ENCODE measurements around the gene CERS6. TPM values are rescaled to one million over a fixed set of nuclear protein-coding genes. Genes with fewer than 3 reads are reported as not detected.

CERS6 gene
- total and polyA plus RNA-seq, 2 experiments from 2014 or later = 7.4 to 35.0 TPM

GRCh38 chr2:168538534-168538933 lies 82.5 kb downstream of the CERS6 start (continued):
- TF ChIP-seq, protein P1, sequence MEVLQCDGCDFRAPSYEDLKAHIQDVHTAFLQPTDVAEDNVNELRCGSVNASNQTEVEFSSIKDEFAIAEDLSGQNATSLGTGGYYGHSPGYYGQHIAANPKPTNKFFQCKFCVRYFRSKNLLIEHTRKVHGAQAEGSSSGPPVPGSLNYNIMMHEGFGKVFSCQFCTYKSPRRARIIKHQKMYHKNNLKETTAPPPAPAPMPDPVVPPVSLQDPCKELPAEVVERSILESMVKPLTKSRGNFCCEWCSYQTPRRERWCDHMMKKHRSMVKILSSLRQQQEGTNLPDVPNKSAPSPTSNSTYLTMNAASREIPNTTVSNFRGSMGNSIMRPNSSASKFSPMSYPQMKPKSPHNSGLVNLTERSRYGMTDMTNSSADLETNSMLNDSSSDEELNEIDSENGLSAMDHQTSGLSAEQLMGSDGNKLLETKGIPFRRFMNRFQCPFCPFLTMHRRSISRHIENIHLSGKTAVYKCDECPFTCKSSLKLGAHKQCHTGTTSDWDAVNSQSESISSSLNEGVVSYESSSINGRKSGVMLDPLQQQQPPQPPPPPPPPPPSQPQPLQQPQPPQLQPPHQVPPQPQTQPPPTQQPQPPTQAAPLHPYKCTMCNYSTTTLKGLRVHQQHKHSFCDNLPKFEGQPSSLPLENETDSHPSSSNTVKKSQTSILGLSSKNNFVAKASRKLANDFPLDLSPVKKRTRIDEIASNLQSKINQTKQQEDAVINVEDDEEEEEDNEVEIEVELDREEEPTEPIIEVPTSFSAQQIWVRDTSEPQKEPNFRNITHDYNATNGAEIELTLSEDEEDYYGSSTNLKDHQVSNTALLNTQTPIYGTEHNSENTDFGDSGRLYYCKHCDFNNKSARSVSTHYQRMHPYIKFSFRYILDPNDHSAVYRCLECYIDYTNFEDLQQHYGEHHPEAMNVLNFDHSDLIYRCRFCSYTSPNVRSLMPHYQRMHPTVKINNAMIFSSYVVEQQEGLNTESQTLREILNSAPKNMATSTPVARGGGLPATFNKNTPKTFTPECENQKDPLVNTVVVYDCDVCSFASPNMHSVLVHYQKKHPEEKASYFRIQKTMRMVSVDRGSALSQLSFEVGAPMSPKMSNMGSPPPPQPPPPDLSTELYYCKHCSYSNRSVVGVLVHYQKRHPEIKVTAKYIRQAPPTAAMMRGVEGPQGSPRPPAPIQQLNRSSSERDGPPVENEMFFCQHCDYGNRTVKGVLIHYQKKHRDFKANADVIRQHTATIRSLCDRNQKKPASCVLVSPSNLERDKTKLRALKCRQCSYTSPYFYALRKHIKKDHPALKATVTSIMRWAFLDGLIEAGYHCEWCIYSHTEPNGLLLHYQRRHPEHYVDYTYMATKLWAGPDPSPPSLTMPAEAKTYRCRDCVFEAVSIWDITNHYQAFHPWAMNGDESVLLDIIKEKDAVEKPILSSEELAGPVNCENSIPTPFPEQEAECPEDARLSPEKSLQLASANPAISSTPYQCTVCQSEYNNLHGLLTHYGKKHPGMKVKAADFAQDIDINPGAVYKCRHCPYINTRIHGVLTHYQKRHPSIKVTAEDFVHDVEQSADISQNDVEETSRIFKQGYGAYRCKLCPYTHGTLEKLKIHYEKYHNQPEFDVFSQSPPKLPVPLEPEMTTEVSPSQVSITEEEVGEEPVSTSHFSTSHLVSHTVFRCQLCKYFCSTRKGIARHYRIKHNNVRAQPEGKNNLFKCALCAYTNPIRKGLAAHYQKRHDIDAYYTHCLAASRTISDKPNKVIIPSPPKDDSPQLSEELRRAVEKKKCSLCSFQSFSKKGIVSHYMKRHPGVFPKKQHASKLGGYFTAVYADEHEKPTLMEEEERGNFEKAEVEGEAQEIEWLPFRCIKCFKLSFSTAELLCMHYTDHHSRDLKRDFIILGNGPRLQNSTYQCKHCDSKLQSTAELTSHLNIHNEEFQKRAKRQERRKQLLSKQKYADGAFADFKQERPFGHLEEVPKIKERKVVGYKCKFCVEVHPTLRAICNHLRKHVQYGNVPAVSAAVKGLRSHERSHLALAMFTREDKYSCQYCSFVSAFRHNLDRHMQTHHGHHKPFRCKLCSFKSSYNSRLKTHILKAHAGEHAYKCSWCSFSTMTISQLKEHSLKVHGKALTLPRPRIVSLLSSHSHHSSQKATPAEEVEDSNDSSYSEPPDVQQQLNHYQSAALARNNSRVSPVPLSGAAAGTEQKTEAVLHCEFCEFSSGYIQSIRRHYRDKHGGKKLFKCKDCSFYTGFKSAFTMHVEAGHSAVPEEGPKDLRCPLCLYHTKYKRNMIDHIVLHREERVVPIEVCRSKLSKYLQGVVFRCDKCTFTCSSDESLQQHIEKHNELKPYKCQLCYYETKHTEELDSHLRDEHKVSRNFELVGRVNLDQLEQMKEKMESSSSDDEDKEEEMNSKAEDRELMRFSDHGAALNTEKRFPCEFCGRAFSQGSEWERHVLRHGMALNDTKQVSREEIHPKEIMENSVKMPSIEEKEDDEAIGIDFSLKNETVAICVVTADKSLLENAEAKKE (CRISPR knock-in tag; IDR thresholded peaks at IDR 0.05) = no peak

- Mint-ChIP-seq H3K4me3 (no peak overlapping the region), H3K27me3 (ENCODE audit: insufficient read depth, low read depth, poor library complexity) (peaks cover 5% of the 10 kb centered on the region), H3K9me3 (peaks cover 8% of the 10 kb centered on the region; the same call in 2 of the 3 replicates), H3K4me1 (peaks cover 28% of the 10 kb centered on the region), H3K36me3 (ENCODE audit: low read depth) (peaks cover 17% of the 10 kb centered on the region; the same call in 2 of the 3 replicates), H3K27ac (no peak overlapping the region)
- Histone ChIP-seq H3K79me2 (replicated peaks; ENCODE audit: insufficient read depth) (peaks cover 89% of the 10 kb centered on the region), H3K27me3 (ENCODE audit: insufficient read depth) (no peaks in the 10 kb centered on the region), H3K4me2 (no peak overlapping the region), H3K9me2 (ENCODE audit: insufficient read depth) (no peaks in the 10 kb centered on the region), H3K4me3 (no peak overlapping the region), H2AFZ (no peak overlapping the region), H3K4me1 (ENCODE audit: insufficient read depth) (peaks cover 16% of the 10 kb centered on the region), H3K27ac (ENCODE audit: low read depth) (no peak overlapping the region), H4K20me1 (replicated peaks; ENCODE audit: insufficient read depth) (no peaks in the 10 kb centered on the region), H3F3A (replicated peaks; ENCODE audit: low read depth) (0 out of 2 replicates have a peak, but pooled peaks cover 4% of the 10 kb centered on the region), H3K36me3 (ENCODE audit: insufficient read depth) (no peaks in the 10 kb centered on the region)
- ATAC-seq (no peak), DNase-seq (ENCODE audit: low spot score) (no peak)
- TF ChIP-seq JUNB (IDR thresholded peaks at IDR 0.05; ENCODE audit: unreplicated experiment) (no peak), EZH2 (IDR thresholded peaks at IDR 0.05; ENCODE audit: low read depth, unreplicated experiment) (no peak), NANOG (IDR thresholded peaks at IDR 0.05; ENCODE audit: borderline replicate concordance) (no peak), ZNF114 (CRISPR knock-in tag; IDR thresholded peaks at IDR 0.05) (no peak)
- TF ChIP-seq, protein P2, sequence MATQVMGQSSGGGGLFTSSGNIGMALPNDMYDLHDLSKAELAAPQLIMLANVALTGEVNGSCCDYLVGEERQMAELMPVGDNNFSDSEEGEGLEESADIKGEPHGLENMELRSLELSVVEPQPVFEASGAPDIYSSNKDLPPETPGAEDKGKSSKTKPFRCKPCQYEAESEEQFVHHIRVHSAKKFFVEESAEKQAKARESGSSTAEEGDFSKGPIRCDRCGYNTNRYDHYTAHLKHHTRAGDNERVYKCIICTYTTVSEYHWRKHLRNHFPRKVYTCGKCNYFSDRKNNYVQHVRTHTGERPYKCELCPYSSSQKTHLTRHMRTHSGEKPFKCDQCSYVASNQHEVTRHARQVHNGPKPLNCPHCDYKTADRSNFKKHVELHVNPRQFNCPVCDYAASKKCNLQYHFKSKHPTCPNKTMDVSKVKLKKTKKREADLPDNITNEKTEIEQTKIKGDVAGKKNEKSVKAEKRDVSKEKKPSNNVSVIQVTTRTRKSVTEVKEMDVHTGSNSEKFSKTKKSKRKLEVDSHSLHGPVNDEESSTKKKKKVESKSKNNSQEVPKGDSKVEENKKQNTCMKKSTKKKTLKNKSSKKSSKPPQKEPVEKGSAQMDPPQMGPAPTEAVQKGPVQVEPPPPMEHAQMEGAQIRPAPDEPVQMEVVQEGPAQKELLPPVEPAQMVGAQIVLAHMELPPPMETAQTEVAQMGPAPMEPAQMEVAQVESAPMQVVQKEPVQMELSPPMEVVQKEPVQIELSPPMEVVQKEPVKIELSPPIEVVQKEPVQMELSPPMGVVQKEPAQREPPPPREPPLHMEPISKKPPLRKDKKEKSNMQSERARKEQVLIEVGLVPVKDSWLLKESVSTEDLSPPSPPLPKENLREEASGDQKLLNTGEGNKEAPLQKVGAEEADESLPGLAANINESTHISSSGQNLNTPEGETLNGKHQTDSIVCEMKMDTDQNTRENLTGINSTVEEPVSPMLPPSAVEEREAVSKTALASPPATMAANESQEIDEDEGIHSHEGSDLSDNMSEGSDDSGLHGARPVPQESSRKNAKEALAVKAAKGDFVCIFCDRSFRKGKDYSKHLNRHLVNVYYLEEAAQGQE (IDR thresholded peaks at IDR 0.05; ENCODE audit: unreplicated experiment) = no peak
- TF ChIP-seq, protein P1 (CRISPR knock-in tag; IDR thresholded peaks at IDR 0.05) = no peak
These were observed 83.9 kb downstream of the CERS6 start for GRCh38 chr2:168539945-168540344.
